Stimulated activated CD4-positive, alpha-beta T cell treated with anti-CD3 and anti-CD28 coated beads, Interleukin-1b, Interleukin-23, amount 100 ng/mL, for 48 hours (primary cell): ENCODE results near the gene DNAH17.

Experiments used
- DNase-seq: peaks from one replicate; pipeline ENCODE4 v3.0.0-alpha.2; 2020

The DNAH17 gene

DNA sequence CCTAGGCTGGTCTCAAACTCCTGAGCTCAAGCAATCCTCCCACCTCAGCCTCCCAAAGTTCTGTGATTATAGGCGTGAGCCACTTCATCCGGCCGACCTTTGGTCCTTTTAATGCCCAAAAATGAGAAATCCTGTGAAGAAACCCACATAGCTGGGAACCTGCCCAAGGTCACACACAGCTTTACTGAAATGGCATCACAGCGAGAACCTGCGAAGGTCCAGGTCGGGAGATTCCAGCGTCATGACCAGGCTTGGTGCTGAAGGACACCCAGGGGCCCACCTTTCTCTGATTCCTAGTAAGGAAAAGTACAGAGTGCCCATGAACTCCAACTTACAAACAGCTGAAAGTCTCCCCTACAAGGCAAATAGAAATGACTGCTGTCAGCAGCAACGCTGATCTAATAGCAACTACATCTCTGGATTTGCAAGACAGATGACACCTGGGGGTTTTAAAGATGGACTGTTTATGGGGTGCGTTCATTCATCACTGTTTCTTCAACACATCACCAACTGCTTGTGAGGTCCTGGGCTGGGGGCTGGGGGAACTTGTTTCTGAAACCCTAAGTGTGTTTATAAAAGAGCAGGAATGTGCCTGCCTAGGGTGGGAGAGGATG, 24.5 kb upstream of the DNAH17 start:
- no peak for DNase-seq

DNA sequence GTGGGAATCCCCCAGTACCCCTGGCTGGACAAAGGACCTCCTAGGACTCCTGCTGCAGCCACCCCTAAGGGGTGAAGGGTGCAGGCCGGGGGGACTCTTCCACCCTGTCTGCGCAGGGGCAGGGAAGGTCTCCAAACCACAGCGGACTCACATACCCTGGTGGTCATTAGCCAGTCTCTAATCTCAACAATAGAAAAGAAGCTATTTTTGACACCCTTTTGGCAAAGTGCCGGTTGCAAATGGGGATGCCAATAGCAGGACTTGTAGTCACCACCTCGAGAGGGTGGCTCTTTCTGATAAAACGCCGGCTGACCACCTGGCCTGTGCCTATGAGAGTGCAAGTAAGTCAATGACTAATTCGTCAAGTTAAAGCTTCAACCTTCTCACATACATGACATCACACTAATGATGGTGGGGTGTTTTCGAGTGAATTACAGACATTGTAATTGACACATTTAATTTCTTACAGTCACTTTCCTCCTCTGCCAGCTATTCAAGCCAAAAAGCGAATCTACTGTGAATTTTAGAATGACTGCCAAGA, 23.1 kb upstream of the DNAH17 start:
- DNase-seq = no peak

- no peak for DNase-seq
Observed at GRCh38 chr17:78599419-78599818, 22.2 kb upstream of the DNAH17 start.

DNA sequence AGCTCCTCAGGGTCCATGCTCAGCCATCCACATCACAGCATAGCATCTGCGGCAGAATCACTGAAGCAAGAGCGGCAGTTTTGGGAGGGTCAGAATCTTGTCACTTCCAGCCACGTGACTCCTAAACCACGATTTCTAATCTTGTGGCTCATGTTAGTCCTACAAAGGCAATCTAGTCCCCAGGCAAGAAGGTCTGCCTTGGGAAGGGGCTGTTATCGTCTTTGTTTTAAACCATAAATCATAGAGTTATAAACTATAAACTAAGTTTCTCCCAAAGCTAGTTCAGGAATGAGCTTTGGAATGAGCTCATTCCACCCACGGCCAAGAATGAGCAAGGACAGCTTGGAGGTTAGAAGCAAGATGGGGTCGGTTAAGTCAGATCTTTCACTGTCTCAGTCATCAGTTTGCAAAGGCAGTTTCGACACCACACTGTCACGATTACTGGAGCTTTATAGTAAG, 20.8 kb upstream of the DNAH17 start:
- DNase-seq = no peak

GRCh38 chr17:78596871-78597764, 19.9 kb upstream of the DNAH17 start:
- no peak for DNase-seq

- no peak for DNase-seq
Observed at GRCh38 chr17:78595135-78595810, 18.1 kb upstream of the DNAH17 start.

DNA sequence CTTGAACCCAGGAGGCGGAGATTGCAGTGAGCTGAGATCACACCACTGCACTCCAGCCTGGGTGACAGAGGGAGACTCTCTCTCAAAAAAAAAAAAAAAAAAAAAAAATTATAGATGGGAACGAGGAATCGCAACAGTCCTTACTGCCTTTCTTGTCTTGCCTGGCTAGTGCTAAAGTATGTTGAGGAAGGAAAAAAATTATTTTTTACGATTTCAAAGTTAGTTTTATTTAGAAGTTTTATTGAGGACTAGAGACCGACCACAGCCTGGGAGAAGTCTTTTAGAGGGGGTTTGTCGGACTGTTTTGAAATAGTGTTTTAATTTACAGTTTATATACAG, 15.8 kb upstream of the DNAH17 start:
- DNase-seq = no peak

DNA sequence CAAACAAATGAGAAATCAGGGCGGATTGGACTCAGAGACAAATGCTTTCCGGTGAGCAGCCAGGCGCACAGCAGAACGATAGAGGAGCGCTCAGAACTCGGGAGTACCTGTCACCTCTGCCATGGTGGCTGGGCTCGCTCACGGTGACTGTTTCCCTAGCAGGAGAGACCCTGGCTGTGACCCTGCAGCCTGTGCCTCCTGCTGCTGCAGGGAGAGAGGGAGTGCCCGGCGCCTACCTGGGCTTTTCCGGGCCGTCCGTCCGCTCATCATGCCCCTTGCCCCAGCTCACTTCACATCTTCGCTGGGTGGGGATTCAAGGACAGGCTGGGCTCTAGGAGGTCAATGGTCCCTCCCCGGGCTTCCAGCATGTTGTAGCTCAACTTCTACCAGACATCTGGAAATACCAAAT, 14.1 kb upstream of the DNAH17 start:
- DNase-seq = no peak

- DNase-seq = no peak
Observed at GRCh38 chr17:78589885-78590284, 12.7 kb upstream of the DNAH17 start.

DNA sequence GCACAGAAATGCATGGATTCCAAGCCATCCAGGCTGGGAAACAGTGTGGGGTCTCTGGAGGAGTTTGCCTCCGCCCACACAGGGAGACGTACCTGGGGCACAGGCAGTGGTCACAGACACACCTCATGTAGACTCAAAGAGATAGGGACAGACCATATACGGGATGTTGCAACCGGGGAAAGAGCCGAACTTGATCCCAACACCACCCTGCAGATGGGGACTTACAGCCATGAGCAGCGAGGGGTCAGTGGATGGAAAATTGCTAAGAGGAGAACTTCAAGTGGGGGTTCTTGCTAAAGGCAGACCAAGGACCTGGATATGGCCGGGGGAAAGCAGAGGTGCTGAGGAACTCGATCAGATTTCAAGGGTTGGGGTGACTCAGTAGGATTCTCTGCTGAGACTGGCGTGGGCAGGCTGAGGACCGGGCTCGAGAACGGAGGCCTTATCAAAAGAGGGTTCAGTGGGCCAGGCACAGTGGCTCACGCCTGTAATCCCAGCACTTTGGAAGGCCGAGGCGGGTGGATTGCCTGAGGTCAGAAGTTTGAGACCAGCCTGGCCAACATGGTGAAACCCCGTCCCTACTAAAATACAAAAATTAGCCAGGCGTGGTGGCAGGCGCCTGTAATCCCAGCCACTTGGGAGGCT, 12.0 kb upstream of the DNAH17 start:
- no peak for DNase-seq

DNA sequence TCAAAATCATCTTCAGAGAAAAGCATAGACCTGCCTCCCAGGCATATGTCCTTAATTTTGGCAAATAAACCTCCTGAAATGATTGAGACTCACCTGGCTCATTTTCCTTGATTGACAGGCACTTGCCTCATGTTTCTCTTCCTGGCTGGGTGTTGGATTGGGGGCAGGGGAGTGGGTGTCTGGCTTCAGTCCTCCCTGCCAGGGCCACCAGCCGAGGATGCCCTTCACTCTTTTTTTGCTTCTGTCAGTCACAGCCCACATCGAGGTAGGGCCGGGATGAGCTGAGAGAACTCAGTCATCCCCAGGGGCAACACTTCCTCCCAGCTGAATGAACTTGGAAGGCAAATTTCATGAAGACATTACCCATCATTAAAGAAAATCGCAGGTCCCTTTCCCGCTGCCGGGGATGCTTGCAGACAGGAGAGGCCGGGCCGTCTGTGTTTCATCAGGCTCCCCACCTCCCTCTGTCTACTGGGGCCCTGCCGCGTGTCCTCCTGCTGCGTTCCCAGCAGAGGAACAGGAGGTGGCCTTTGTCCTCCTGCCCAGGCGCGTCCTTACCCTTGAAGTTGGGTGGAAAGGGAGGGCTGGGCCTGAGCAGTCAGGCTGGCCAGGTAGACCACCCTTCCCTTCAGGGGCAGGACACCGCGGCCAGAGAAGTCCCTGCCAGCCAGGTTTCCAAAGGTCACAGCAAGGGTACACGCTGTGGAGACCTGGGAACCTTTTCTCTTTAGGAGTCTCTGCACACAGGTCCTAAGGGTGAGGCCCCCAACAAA, 11.2 kb upstream of the DNAH17 start:
- DNase-seq = no peak

GRCh38 chr17:78585006-78585630, 7.9 kb upstream of the DNAH17 start:
- no peak for DNase-seq

GRCh38 chr17:78583091-78583490, 5.9 kb upstream of the DNAH17 start:
- no peak for DNase-seq

- no peak for DNase-seq
Observed at GRCh38 chr17:78581304-78581703, 4.1 kb upstream of the DNAH17 start.

GRCh38 chr17:78580277-78580804, 3.1 kb upstream of the DNAH17 start:
- DNase-seq = no peak

DNA sequence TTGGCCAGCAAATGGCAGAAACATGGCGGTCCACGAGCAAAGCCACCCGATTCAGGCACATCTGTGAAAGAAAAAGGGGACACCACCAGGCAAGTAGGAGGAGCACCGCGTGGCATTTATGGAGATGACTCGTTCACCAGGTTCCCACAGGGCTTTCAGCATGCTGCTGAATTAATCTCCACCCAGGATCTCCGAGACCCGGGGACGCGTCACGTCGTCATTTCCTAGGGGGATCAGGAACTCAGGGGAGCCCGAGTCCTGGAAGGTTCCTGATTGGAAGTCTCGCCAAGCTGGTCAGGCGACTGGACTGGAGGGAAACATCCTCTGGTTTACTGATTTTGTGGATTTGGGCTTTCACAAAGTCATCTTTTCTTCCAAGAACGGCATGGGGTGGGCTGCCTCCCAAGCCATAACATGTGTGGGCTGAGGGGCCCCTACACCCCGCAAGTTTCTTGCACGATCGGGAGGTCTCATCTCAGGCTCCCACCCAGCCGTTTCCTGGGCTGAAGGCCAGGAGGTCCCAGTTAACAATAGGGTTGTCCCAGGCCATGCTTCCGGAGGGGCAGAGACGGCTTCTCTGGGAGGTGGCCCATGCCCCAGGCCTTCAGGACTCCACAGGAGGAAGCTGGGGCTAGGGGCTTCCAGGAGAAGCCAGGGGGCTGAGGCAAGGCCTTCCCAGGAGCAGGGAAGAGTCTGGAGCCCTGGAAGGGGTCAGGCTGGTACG, 645 bp downstream of the DNAH17 start:
- no peak for DNase-seq

DNA sequence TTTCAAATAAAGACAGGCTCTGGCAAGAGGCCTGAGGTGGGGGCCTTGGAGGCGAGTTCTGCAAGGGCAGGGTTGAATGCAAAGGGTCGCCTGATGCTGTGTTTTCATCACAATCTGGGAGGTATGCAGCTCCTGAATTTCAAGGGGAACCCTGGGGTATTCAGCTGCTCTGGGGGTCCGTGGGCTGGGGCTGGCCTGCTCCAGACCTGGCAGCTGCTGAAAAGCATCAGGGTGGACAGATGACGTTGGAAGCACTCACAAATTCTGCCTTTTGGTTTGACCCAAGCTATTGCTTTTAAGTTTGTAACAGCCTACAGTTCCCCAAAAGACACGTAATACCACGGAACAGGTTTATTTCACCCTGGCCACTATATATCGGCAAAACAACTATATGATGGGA, 1.3 kb downstream of the DNAH17 start:
- no peak for DNase-seq

- no peak for DNase-seq
Observed at GRCh38 chr17:78575340-78575739, 1.9 kb downstream of the DNAH17 start.

- no peak for DNase-seq
Observed at GRCh38 chr17:78573955-78574354, 3.2 kb downstream of the DNAH17 start.

GRCh38 chr17:78572239-78573205, 4.7 kb downstream of the DNAH17 start:
- no peak for DNase-seq
